IMR-90 (cell line): ENCODE results near the gene SRC.

Source experiments
- CHD1 ChIP-seq: IDR thresholded peaks from 2 replicates; pipeline ENCODE4 v1.6.1; 2012; ENCODE audit warnings: low read depth, low read length, improper control_type of control experiment
- MAFK ChIP-seq: IDR thresholded peaks from 2 replicates; pipeline ENCODE4 v1.6.1; 2012; ENCODE audit warnings: low read depth, low read length, improper control_type of control experiment
- MAZ ChIP-seq: IDR thresholded peaks from 2 replicates; pipeline ENCODE4 v1.6.1; 2012; ENCODE audit warnings: low read depth, mild to moderate bottlenecking, low read length, improper control_type of control experiment, moderate library complexity, borderline replicate concordance
- MXI1 ChIP-seq: IDR thresholded peaks from 2 replicates; pipeline ENCODE4 v1.6.1; 2012; ENCODE audit warnings: low read depth, mild to moderate bottlenecking, low read length, moderate library complexity, borderline replicate concordance
- NFE2L2 ChIP-seq: fragments of 150-350 bp; IDR thresholded peaks from 2 replicates; pipeline ENCODE4 v1.6.1; 2016; ENCODE audit warnings: low read depth, mild to moderate bottlenecking, low read length
- POLR2A ChIP-seq: IDR thresholded peaks from 2 replicates; pipeline ENCODE4 v1.6.1; 2012; ENCODE audit warnings: mild to moderate bottlenecking, low read depth, low read length
- RAD21 ChIP-seq: IDR thresholded peaks from 2 replicates; pipeline ENCODE4 v1.6.1; 2012; ENCODE audit warnings: low read length, improper control_type of control experiment
- RCOR1 ChIP-seq: IDR thresholded peaks from 2 replicates; pipeline ENCODE4 v1.6.1; 2012; ENCODE audit warnings: mild to moderate bottlenecking, low read length, improper control_type of control experiment; ENCODE audit not compliant: insufficient replicate concordance
- SMC3 ChIP-seq: fragments of 150-350 bp; IDR thresholded peaks from 2 replicates; pipeline ENCODE4 v1.6.1; 2016; ENCODE audit warnings: low read depth, mild to moderate bottlenecking, antibody characterized with exemption, low read length, moderate library complexity
- TF ChIP-seq, protein P1 (sequence below): conservative IDR thresholded peaks from 2 replicates; pipeline ENCODE4 v1.5.1; 2012; ENCODE audit warnings: mild to moderate bottlenecking, low read depth, low read length, improper control_type of control experiment
- TF ChIP-seq, protein P2 (sequence below): fragments of 150-350 bp; IDR thresholded peaks from 2 replicates; pipeline ENCODE4 v1.6.1; 2017; ENCODE audit warnings: mild to moderate bottlenecking, antibody characterized with exemption, low read length, low read depth
- TF ChIP-seq, protein P3 (sequence below): fragments of 150-350 bp; IDR thresholded peaks from 2 replicates; pipeline ENCODE4 v1.6.1; 2016; ENCODE audit warnings: low read depth, mild to moderate bottlenecking, low read length, moderate library complexity, borderline replicate concordance

DNA sequence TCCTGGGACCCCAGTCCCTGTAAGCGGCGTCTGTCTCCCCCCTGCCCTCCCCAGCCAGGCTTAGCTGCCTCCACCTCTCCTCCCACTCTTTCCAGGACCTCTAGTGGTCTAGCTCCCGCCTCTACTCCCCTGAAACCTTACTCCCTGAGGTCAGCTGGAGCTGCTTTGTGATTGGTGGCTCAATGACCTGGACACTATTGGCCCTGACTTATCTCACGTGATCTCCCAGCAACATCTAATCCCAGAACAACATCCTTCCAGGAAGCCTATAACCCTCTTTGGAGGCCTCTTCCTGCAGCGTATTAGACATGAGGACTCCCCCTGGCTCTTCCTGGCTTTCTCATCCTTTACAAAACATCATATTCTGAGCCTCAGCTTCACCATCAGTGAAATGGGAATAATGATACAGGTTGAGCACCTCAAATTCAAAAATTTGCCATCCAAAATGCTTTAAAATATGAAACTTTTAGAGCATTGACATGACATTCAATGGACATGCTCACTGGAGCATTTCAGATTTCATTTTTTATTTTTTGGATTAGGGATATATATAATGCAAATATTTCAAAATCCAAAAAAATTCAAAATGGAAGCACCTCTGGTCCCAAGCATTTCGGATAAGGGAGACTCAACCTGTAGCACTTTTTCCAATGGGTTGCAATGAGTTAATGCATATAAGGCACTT, 16.3 kb upstream of the SRC start:
- no peak for TF ChIP-seq POLR2A
- TF ChIP-seq, protein P1, sequence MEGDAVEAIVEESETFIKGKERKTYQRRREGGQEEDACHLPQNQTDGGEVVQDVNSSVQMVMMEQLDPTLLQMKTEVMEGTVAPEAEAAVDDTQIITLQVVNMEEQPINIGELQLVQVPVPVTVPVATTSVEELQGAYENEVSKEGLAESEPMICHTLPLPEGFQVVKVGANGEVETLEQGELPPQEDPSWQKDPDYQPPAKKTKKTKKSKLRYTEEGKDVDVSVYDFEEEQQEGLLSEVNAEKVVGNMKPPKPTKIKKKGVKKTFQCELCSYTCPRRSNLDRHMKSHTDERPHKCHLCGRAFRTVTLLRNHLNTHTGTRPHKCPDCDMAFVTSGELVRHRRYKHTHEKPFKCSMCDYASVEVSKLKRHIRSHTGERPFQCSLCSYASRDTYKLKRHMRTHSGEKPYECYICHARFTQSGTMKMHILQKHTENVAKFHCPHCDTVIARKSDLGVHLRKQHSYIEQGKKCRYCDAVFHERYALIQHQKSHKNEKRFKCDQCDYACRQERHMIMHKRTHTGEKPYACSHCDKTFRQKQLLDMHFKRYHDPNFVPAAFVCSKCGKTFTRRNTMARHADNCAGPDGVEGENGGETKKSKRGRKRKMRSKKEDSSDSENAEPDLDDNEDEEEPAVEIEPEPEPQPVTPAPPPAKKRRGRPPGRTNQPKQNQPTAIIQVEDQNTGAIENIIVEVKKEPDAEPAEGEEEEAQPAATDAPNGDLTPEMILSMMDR: no peak
- no peak for TF ChIP-seq MXI1
- TF ChIP-seq RCOR1: no peak
- TF ChIP-seq SMC3: no peak
- TF ChIP-seq MAZ: no peak
- TF ChIP-seq CHD1: no peak
- TF ChIP-seq MAFK: no peak
- TF ChIP-seq, protein P2, sequence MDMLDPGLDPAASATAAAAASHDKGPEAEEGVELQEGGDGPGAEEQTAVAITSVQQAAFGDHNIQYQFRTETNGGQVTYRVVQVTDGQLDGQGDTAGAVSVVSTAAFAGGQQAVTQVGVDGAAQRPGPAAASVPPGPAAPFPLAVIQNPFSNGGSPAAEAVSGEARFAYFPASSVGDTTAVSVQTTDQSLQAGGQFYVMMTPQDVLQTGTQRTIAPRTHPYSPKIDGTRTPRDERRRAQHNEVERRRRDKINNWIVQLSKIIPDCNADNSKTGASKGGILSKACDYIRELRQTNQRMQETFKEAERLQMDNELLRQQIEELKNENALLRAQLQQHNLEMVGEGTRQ: no peak
- no peak for TF ChIP-seq NFE2L2
- TF ChIP-seq RAD21: no peak
- TF ChIP-seq, protein P3, sequence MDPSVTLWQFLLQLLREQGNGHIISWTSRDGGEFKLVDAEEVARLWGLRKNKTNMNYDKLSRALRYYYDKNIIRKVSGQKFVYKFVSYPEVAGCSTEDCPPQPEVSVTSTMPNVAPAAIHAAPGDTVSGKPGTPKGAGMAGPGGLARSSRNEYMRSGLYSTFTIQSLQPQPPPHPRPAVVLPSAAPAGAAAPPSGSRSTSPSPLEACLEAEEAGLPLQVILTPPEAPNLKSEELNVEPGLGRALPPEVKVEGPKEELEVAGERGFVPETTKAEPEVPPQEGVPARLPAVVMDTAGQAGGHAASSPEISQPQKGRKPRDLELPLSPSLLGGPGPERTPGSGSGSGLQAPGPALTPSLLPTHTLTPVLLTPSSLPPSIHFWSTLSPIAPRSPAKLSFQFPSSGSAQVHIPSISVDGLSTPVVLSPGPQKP: no peak
